ENCODE data around the gene LENG9.

DNA sequence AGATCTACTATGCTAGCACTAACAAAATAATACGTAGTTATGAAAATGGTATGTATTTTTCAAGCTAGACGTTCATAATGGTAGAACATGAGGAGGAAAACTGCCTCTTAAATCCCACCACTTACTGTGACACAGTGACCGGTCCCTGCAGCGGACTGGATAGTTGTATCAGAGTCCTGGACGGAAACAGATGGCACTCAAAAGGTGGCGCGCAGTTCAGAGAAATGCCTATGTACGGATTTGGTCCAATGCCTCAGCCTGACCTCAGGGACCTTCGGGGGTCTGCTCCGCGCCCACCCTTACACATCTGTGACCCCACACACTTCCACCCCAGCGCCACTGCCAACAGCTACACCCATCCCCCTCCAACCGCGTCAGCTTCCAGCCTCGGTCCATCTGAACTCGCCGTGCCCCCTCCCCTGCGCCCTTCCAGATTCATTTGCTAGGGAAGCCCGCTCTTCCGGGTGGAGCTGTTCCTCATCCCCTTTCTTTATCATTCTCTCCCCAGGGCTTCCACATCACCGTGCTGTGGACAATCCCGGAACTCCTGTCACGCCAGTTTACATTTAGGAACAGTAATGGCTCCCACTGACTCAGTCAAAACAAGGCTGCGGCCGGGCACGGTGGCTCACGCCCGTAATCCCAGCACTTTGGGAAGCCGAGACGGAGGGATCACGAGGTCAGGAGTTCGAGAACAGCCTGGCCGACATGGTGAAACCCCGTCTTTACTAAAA, 15.4 kb downstream of the LENG9 start:
- TF ChIP-seq POLR2AphosphoS5 (IDR thresholded peaks at IDR 0.05) = peak in 1 of 3 donors; percentile 15
- TF ChIP-seq CTCF (IDR thresholded peaks at IDR 0.05) = peak in 1 of 5 experiments; percentile 20
